PC-9 (cell line): Measurements from ENCODE around the gene TOGARAM2.

ENCODE experiments used
- EZH2 ChIP-seq: fragments of 200-600 bp; sonication (generic); IDR thresholded peaks from 2 replicates; pipeline ENCODE4 v1.8.0; 2017; ENCODE audit warnings: antibody characterized with exemption, low read depth
- TF ChIP-seq, protein P1 (sequence below): fragments of 200-600 bp; sonication (generic); conservative IDR thresholded peaks from 2 replicates; pipeline ENCODE4 v1.6.1; 2017; ENCODE audit warnings: mixed run types, antibody characterized with exemption, mild to moderate bottlenecking, moderate library complexity

GRCh38 chr2:28975671-28976070 is 5.4 kb upstream of the TOGARAM2 start:
- TF ChIP-seq, protein P1, sequence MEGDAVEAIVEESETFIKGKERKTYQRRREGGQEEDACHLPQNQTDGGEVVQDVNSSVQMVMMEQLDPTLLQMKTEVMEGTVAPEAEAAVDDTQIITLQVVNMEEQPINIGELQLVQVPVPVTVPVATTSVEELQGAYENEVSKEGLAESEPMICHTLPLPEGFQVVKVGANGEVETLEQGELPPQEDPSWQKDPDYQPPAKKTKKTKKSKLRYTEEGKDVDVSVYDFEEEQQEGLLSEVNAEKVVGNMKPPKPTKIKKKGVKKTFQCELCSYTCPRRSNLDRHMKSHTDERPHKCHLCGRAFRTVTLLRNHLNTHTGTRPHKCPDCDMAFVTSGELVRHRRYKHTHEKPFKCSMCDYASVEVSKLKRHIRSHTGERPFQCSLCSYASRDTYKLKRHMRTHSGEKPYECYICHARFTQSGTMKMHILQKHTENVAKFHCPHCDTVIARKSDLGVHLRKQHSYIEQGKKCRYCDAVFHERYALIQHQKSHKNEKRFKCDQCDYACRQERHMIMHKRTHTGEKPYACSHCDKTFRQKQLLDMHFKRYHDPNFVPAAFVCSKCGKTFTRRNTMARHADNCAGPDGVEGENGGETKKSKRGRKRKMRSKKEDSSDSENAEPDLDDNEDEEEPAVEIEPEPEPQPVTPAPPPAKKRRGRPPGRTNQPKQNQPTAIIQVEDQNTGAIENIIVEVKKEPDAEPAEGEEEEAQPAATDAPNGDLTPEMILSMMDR: no peak
- TF ChIP-seq EZH2: no peak
